GM10248 (cell line): ENCODE results near the gene TNN.
A peak's percentile ranks its signal among the peaks of the same experiment; 100 is the strongest.

Experiments
- CTCF ChIA-PET: fragments of 300-600 bp; sonication (Branson Sonifier 250); formaldehyde crosslinking; extraction: SDS; loops from one replicate; lab custom pipeline; 2021; ENCODE audit warnings: antibody characterized with exemption; lab: Yijun Ruan, JAX
- POLR2A ChIA-PET: fragments of 350-650 bp; sonication (Branson Sonifier 250); formaldehyde crosslinking; extraction: SDS; loops from one replicate; lab custom pipeline; 2020; ENCODE audit warnings: antibody characterized with exemption; lab: Yijun Ruan, JAX
- DNase-seq: peaks from one replicate; pipeline ENCODE4 v3.0.0; 2012; ENCODE audit errors: extremely low spot score
- CTCF ChIP-seq: IDR thresholded peaks from 2 replicates; pipeline ENCODE4 v1.5.1; 2012; ENCODE audit warnings: mild to moderate bottlenecking, low read depth; ENCODE audit errors: extremely low read depth, missing control alignments, control extremely low read depth

Gene TNN

GRCh38 chr1:175171036-175171913 lies 103.6 kb downstream of the TNN start:
- no peak for TF ChIP-seq CTCF
- ChIA-PET CTCF (interaction anchor here (1.1 to 6.6 kb wide), 9 partner anchors 9 to 148 kb away, joined by 3 to 51 read pairs (median 6); no protein-coding TSS in a partner anchor), POLR2A (no interaction called here)
- DNase-seq = no peak

- ChIA-PET CTCF (interaction anchor here (1.3 to 6.6 kb wide), 8 partner anchors 8 to 146 kb away, joined by 3 to 51 read pairs (median 6); no protein-coding TSS in a partner anchor), POLR2A (no interaction called here)
- no peak for DNase-seq
- TF ChIP-seq CTCF = no peak
Observed at GRCh38 chr1:175172503-175172902, 104.9 kb downstream of the TNN start.

GRCh38 chr1:175173531-175173930 lies 105.9 kb downstream of the TNN start:
- TF ChIP-seq CTCF = no peak
- POLR2A ChIA-PET = no interaction called here
- CTCF ChIA-PET = interaction anchor here (0.9 to 6.6 kb wide), 13 partner anchors 9 to 145 kb away, joined by 3 to 51 read pairs (median 3); no protein-coding TSS in a partner anchor
- no peak for DNase-seq

GRCh38 chr1:175174309-175175102 lies 106.9 kb downstream of the TNN start:
- DNase-seq = peak; percentile 27
- TF ChIP-seq CTCF = no peak
- CTCF ChIA-PET = interaction anchor here (0.8 to 6.6 kb wide), 14 partner anchors 8 to 145 kb away, joined by 3 to 51 read pairs (median 3); no protein-coding TSS in a partner anchor
- POLR2A ChIA-PET = interaction anchor here (0.7 kb wide), 1 partner anchor 22 kb away, joined by 3 read pairs; no protein-coding TSS in a partner anchor

GRCh38 chr1:175176246-175176645 lies 108.6 kb downstream of the TNN start:
- CTCF ChIA-PET = interaction anchor here (1.2 to 1.5 kb wide), 2 partner anchors 17 to 24 kb away, joined by 3 to 5 read pairs; no protein-coding TSS in a partner anchor

More at GRCh38 chr1:175176246-175176645, 108.6 kb downstream of the TNN start:
- POLR2A ChIA-PET = no interaction called here
- DNase-seq = no peak
- no peak for TF ChIP-seq CTCF
